WTC11 (cell line): ENCODE measurements around the gene FMNL3. TPM values are rescaled to one million over a fixed set of nuclear protein-coding genes. Genes with fewer than 3 reads are reported as not detected.

Experiments
- ATAC-seq: fragments of 200-7000 bp; cut with Tn5 transposase; 2 replicates; pipeline ENCODE4 v1.10.0; 2021; ENCODE audit warnings: mild to moderate bottlenecking, moderate library complexity
- CTCF ChIA-PET: fragments of 300-600 bp; sonication (Branson Sonifier 250); formaldehyde crosslinking; loops from one replicate; lab custom pipeline; 2021; ENCODE audit warnings: antibody characterized with exemption; lab: Charles Lee
- POLR2A ChIA-PET: fragments of 350-600 bp; sonication (Branson Sonifier 250); formaldehyde crosslinking; loops from one replicate; lab custom pipeline; 2021; ENCODE audit warnings: antibody characterized with exemption; lab: Charles Lee
- DNase-seq: peaks from one replicate; pipeline ENCODE4 v3.0.0; 2021; ENCODE audit warnings: low spot score
- H3K27ac Mint-ChIP-seq: 2 replicates; pipeline ENCODE4 v1.8.0; 2021; ENCODE audit warnings: mixed read lengths
- H3K27me3 Mint-ChIP-seq: 2 replicates; pipeline ENCODE4 v1.8.0; 2021; ENCODE audit warnings: low read depth, mild to moderate bottlenecking, moderate library complexity, mixed read lengths
- H3K36me3 Mint-ChIP-seq: 2 replicates; pipeline ENCODE4 v1.8.0; 2021; ENCODE audit warnings: mixed read lengths
- H3K4me1 Mint-ChIP-seq: 2 replicates; pipeline ENCODE4 v1.8.0; 2022; ENCODE audit warnings: mixed read lengths
- H3K4me3 Mint-ChIP-seq: 2 replicates; pipeline ENCODE4 v1.8.0; 2021; ENCODE audit warnings: mild to moderate bottlenecking, moderate library complexity, mixed read lengths
- H3K9me3 Mint-ChIP-seq: 2 replicates; pipeline ENCODE4 v1.8.0; 2021; ENCODE audit warnings: mixed read lengths
- ARID4B ChIP-seq: sonication (generic); formaldehyde crosslinking; IDR thresholded peaks from 2 replicates; pipeline ENCODE4 v1.8.0; 2023; ENCODE audit warnings: missing genetic modification reagents, mild to moderate bottlenecking, borderline replicate concordance
- ATF3 ChIP-seq: sonication (generic); formaldehyde crosslinking; conservative IDR thresholded peaks from 2 replicates; pipeline ENCODE4 v1.8.1; 2022; ENCODE audit warnings: mild to moderate bottlenecking, missing genetic modification reagents
- CDX4 ChIP-seq: fragments of 250-450 bp; sonication (Bioruptor Pico); IDR thresholded peaks from 2 replicates; pipeline ENCODE4 v1.9.0; 2021; ENCODE audit warnings: moderate library complexity, mild to moderate bottlenecking, inconsistent platforms, borderline replicate concordance
- ELF4 ChIP-seq: sonication (generic); formaldehyde crosslinking; IDR thresholded peaks from 2 replicates; pipeline ENCODE4 v1.8.1; 2022; ENCODE audit warnings: low read depth, mild to moderate bottlenecking, moderate library complexity, missing genetic modification reagents
- EMX1 ChIP-seq: fragments of 250-450 bp; sonication (Bioruptor Pico); IDR thresholded peaks from 2 replicates; pipeline ENCODE4 v1.8.0; 2021; ENCODE audit warnings: mild to moderate bottlenecking
- ESRRA ChIP-seq: sonication (generic); formaldehyde crosslinking; IDR thresholded peaks from 2 replicates; pipeline ENCODE4 v1.8.1; 2022; ENCODE audit warnings: mild to moderate bottlenecking, missing genetic modification reagents, borderline replicate concordance
- FOXP1 ChIP-seq: sonication (generic); formaldehyde crosslinking; IDR thresholded peaks from 2 replicates; pipeline ENCODE4 v1.8.0; 2022; ENCODE audit warnings: missing genetic modification reagents, mild to moderate bottlenecking, moderate library complexity, borderline replicate concordance
- GABPB1 ChIP-seq: sonication (generic); formaldehyde crosslinking; IDR thresholded peaks from 2 replicates; pipeline ENCODE4 v1.8.1; 2023; ENCODE audit warnings: mild to moderate bottlenecking, missing genetic modification reagents
- NFYB ChIP-seq: sonication (generic); formaldehyde crosslinking; conservative IDR thresholded peaks from 2 replicates; pipeline ENCODE4 v1.8.0; 2022; ENCODE audit warnings: low read depth, missing genetic modification reagents
- NR3C1 ChIP-seq: sonication (generic); formaldehyde crosslinking; conservative IDR thresholded peaks from 2 replicates; pipeline ENCODE4 v1.8.1; 2023; ENCODE audit warnings: low read depth, mild to moderate bottlenecking, missing genetic modification reagents
- PRRX2 ChIP-seq: fragments of 250-450 bp; sonication (Bioruptor Pico); IDR thresholded peaks from 2 replicates; pipeline ENCODE4 v1.8.0; 2021; ENCODE audit warnings: mild to moderate bottlenecking
- SMAD3 ChIP-seq: sonication (generic); formaldehyde crosslinking; IDR thresholded peaks from 2 replicates; pipeline ENCODE4 v1.8.0; 2022; ENCODE audit warnings: missing genetic modification reagents, mild to moderate bottlenecking, borderline replicate concordance
- STAT6 ChIP-seq: sonication (generic); formaldehyde crosslinking; conservative IDR thresholded peaks from 2 replicates; pipeline ENCODE4 v1.8.1; 2023; ENCODE audit warnings: mild to moderate bottlenecking, low read depth, missing genetic modification reagents, moderate library complexity
- TCF7 ChIP-seq: sonication (generic); formaldehyde crosslinking; IDR thresholded peaks from 2 replicates; pipeline ENCODE4 v1.8.0; 2022; ENCODE audit warnings: mild to moderate bottlenecking, low read depth, missing genetic modification reagents, moderate library complexity
- TEAD4 ChIP-seq: sonication (generic); formaldehyde crosslinking; IDR thresholded peaks from 2 replicates; pipeline ENCODE4 v1.8.0; 2022; ENCODE audit warnings: mild to moderate bottlenecking, missing genetic modification reagents
- ZNF121 ChIP-seq: sonication (generic); formaldehyde crosslinking; IDR thresholded peaks from 2 replicates; pipeline ENCODE4 v1.8.0; 2023; ENCODE audit warnings: missing genetic modification reagents
- total RNA-seq: library from RNA; stranded (reverse); gene quantifications from 3 replicates; pipeline ENCODE4 v1.2.3, GENCODE V29; 2021
- TF ChIP-seq, protein P1 (sequence below): sonication (generic); formaldehyde crosslinking; IDR thresholded peaks from 2 replicates; pipeline ENCODE4 v1.8.1; 2022; ENCODE audit warnings: low read depth, mild to moderate bottlenecking, moderate library complexity, missing genetic modification reagents, borderline replicate concordance
- TF ChIP-seq, protein P2 (sequence below): fragments of 250-450 bp; sonication (Bioruptor Pico); IDR thresholded peaks from 2 replicates; pipeline ENCODE4 v2.1.2; 2022; ENCODE audit warnings: mild to moderate bottlenecking, moderate library complexity

Gene FMNL3
- total RNA-seq, 1 experiment from 2014 or later: 19.3 TPM

DNA sequence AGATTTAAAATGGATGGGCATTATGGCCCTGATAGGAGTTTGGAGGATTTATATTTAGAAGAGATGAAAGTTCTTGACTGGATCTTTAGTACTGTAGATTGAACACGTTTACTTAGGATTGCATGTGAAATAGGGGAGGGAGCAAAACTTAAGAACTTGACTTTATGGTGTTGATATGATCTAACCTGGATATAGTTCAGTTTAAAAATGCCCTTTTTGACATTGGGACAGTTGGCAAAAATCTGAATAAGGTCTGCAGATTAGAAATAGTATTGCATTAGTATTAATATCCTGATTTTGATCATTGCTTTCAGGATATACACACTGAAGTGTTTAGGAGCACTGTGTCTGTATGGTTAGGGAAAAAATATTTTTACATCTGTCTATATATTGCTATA lies 43.8 kb upstream of the FMNL3 start (continued):
- TF ChIP-seq ATF3 (CRISPR knock-in tag) (no peak), NFYB (CRISPR knock-in tag) (no peak), PRRX2 (no peak), FOXP1 (CRISPR knock-in tag) (no peak), GABPB1 (CRISPR knock-in tag) (no peak), ARID4B (CRISPR knock-in tag) (no peak), ELF4 (CRISPR knock-in tag) (no peak), ESRRA (no peak), CDX4 (CRISPR knock-in tag) (no peak), TCF7 (CRISPR knock-in tag) (no peak)
- TF ChIP-seq, protein P1, sequence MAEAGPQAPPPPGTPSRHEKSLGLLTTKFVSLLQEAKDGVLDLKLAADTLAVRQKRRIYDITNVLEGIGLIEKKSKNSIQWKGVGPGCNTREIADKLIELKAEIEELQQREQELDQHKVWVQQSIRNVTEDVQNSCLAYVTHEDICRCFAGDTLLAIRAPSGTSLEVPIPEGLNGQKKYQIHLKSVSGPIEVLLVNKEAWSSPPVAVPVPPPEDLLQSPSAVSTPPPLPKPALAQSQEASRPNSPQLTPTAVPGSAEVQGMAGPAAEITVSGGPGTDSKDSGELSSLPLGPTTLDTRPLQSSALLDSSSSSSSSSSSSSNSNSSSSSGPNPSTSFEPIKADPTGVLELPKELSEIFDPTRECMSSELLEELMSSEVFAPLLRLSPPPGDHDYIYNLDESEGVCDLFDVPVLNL (CRISPR knock-in tag): no peak

GRCh38 chr12:49750027-49750995 lies 43.1 kb upstream of the FMNL3 start:
- Mint-ChIP-seq H3K27me3 (no peaks in the 10 kb centered on the region), H3K4me3 (peak overlapping the region; percentile 2; the same call in 1 of the 2 replicates), H3K9me3 (no peaks in the 10 kb centered on the region), H3K36me3 (peaks cover 34% of the 10 kb centered on the region), H3K27ac (peak overlapping the region; percentile 87), H3K4me1 (peaks cover 29% of the 10 kb centered on the region)
- POLR2A ChIA-PET: no interaction called here
- peak; percentile 98 for TF ChIP-seq GABPB1 (CRISPR knock-in tag)
- TF ChIP-seq EMX1 (CRISPR knock-in tag): no peak
- no peak for TF ChIP-seq ZNF121 (CRISPR knock-in tag)
- TF ChIP-seq TEAD4: no peak
- TF ChIP-seq, protein P2, sequence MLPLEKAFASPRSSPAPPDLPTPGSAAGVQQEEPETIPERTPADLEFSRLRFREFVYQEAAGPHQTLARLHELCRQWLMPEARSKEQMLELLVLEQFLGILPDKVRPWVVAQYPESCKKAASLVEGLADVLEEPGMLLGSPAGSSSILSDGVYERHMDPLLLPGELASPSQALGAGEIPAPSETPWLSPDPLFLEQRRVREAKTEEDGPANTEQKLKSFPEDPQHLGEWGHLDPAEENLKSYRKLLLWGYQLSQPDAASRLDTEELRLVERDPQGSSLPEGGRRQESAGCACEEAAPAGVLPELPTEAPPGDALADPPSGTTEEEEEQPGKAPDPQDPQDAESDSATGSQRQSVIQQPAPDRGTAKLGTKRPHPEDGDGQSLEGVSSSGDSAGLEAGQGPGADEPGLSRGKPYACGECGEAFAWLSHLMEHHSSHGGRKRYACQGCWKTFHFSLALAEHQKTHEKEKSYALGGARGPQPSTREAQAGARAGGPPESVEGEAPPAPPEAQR (CRISPR knock-in tag): no peak
- TF ChIP-seq NR3C1: no peak
- no peak for TF ChIP-seq SMAD3 (CRISPR knock-in tag)
- no peak for TF ChIP-seq STAT6 (CRISPR knock-in tag)
- CTCF ChIA-PET: interaction anchor here (1.0 to 1.5 kb wide), 2 partner anchors 9 to 116 kb away, joined by 3 to 5 read pairs; partner anchors contain the start of gene TMBIM6
- ATAC-seq (peak; percentile 46), DNase-seq (no peak)
